Ammon's horn (tissue), 1 donor: Measurements from ENCODE around the gene COL5A1.

Source experiments
- DNase-seq: peaks from one replicate; pipeline ENCODE4 v3.0.0-alpha.2; 2016; ENCODE audit warnings: low spot score

COL5A1 gene

GRCh38 chr9:134792627-134793026 lies 151.0 kb downstream of the COL5A1 start:
- DNase-seq = no peak

GRCh38 chr9:134793288-134794188 lies 151.9 kb downstream of the COL5A1 start:
- DNase-seq = no peak

GRCh38 chr9:134794663-134795370 lies 153.2 kb downstream of the COL5A1 start:
- no peak for DNase-seq

GRCh38 chr9:134795446-134795845 lies 153.8 kb downstream of the COL5A1 start:
- DNase-seq = no peak

GRCh38 chr9:134796882-134797281 lies 155.3 kb downstream of the COL5A1 start:
- DNase-seq = no peak

- DNase-seq = peak; percentile 67
Observed at GRCh38 chr9:134800791-134801339, 159.3 kb downstream of the COL5A1 start.

- no peak for DNase-seq
Observed at GRCh38 chr9:134802216-134802795, 160.7 kb downstream of the COL5A1 start.

GRCh38 chr9:134804871-134805270 lies 163.3 kb downstream of the COL5A1 start:
- DNase-seq = no peak

- DNase-seq = no peak
Observed at GRCh38 chr9:134807716-134808446, 166.3 kb downstream of the COL5A1 start.

- DNase-seq = no peak
Observed at GRCh38 chr9:134808447-134808792, 166.8 kb downstream of the COL5A1 start.

- no peak for DNase-seq
Observed at GRCh38 chr9:134809292-134809691, 167.7 kb downstream of the COL5A1 start.

GRCh38 chr9:134809826-134810225 lies 168.2 kb downstream of the COL5A1 start:
- no peak for DNase-seq

- DNase-seq = no peak
Observed at GRCh38 chr9:134811079-134811672, 169.6 kb downstream of the COL5A1 start.

- DNase-seq = no peak
Observed at GRCh38 chr9:134811673-134812342, 170.2 kb downstream of the COL5A1 start.

GRCh38 chr9:134812343-134812673 lies 170.7 kb downstream of the COL5A1 start:
- DNase-seq = no peak

GRCh38 chr9:134813841-134814240 lies 172.2 kb downstream of the COL5A1 start:
- DNase-seq = no peak

GRCh38 chr9:134814598-134815215 lies 173.1 kb downstream of the COL5A1 start:
- no peak for DNase-seq

GRCh38 chr9:134815435-134816214 lies 174.0 kb downstream of the COL5A1 start:
- DNase-seq = no peak

- DNase-seq = no peak
Observed at GRCh38 chr9:134816264-134816663, 174.7 kb downstream of the COL5A1 start.
